Cerebellar cortex (tissue), 1 donor: ENCODE data around the gene S100A6.

Experiments
- DNase-seq: peaks from one replicate; pipeline ENCODE4 v3.0.0-alpha.2; 2015; ENCODE audit warnings: low spot score

Gene S100A6

DNA sequence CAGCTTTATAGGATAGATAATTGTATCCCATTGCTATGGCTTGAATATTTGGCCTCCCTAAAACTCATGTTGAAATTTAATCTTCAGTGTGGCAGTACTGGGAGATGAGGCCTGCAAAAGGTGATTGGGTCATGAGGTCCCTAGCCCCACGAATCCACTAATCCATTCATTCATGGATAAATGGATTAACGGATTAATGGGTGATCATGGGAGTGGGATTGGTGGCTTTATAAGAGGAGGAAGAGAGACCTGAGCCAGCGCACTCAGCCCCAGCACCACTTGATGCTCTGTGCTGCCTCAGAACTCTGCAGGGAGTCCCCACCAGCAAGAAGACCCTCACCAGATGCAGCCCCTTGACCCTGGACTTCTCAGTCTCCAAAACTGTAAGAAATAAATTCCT, 32.0 kb downstream of the S100A6 start:
- no peak for DNase-seq

GRCh38 chr1:153498746-153499145, 37.0 kb downstream of the S100A6 start:
- DNase-seq: no peak

DNA sequence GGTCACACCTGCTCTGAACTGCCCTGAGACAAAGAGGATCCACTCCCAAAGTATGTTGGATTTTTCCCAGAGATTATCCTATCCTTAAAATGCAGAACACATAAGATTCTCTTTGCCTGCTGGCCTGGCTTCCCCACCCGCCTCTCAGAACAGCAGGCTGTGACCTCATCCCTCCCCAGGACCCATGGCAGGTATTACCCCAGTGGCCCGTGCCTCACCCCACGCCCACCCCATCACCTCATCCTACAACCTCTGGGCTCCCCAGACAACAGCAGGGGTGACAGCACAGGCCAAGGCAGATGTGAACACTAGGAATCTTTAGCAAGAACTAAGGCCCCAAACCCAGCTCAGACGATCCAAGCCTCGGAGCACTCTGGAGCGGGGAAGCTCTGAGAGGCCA, 40.3 kb downstream of the S100A6 start:
- no peak for DNase-seq

DNA sequence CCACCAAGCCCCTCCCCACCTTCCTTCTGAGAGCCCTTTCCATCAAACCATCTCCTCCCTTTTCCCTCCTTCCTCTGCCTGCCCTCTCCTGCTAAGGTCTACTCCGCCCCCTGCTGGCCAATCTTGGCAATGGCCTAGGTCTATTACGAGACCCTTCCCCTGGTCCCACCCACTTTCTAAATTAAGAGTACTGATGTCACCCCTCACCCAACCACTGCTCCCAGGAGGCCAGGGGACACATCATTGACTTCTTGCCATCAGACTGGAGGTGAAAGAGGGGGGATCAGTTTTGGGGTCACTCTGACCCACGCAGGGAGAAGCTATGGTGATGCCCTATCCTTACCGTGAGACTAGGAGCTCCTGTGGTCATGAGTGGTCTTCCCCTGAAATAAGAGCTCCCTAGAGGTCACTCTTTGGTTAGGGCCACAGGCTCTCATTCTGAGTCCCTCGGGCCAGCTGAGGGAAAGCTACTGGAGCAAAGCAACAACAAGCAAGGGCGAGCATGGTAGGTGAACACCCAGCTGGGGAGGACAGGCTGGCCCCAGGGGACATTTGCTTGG, 40.7 kb downstream of the S100A6 start:
- DNase-seq: peak; percentile 57

GRCh38 chr1:153493343-153493960, 42.3 kb downstream of the S100A6 start:
- DNase-seq: no peak

DNA sequence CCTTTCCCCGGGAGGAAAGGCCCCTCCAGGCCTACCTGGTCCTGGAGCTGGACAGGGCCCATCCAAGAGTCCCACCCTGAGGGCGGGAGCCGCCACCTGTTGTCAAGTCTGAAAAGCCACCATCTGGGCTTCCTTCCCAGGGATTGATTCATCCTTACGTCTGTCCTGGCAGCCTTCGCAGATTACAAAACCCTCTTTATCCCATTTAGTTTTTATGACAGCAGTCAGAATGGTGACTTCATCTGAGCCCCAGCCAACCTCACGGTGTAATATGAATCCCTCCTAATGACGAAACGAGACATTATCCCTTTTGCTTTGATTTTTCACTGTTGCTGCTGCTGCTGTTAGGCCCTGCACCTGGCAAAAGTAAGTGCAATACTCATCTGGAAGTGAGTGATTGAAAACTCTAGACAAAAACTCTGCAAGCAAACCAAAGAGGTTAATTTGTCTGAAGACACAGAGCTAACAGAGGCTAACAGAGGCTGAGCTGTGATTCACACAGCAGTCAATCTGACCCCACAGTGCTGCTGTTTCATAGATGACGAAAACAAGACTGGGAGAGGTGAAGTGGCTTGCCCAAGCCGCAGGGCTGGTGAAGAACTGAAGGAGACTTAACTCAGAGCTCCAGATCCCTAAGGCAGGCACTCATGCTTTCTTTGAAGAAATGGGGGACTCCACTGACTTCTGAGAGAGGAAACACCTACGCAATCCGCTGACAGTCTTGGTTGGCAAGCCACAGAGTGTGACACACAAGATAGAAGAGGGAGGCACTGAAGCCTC, 45.3 kb downstream of the S100A6 start:
- DNase-seq: no peak

DNA sequence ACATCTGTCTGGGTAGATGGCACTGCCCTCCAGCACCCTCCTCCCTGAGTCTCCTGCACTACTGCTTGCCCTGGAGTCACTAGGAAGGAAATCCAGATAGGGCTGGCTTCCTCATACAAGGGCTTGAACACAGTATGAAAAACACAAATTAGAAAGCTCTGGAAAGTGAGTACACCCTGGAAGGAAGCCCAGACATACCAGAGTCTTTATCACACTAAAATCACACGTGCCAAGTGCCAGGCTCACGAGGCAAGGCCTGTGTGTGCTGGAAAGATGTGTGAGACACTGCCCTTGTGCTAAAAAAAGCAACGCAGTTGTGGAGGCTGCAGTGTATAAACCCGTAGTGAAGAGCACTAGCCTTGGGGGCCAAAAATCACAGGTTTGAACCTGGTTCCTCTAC, 47.1 kb downstream of the S100A6 start:
- DNase-seq: no peak

GRCh38 chr1:153487707-153488106, 48.1 kb downstream of the S100A6 start:
- no peak for DNase-seq

DNA sequence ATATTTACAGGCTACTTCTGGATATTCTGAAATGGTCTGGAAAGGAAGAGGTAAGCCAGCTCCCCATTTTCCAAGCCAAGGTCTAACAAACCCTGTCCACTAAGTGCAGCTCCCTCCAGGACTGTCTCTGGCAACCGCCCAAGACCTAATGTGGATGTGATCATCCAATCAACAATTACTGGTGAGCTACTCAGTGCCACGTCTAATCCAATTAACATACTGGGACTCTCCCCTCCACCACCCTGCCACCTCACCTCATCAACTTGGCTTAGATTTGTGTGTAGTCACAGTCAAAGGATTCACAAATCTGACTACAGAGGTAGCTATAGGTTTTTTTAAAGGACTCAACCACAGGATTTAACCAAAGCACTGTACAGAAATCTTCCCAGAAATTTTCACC, 49.9 kb downstream of the S100A6 start:
- peak; percentile 15 for DNase-seq
